GM19238 (cell line): ENCODE measurements around the gene MED7.
"Not testable (repeated sequence)": the region's sequence is repeated elsewhere in the genome, so short reads cannot be mapped to it uniquely, and the experiment has no call there.

Source experiments
- DNase-seq: peaks from one replicate; pipeline ENCODE4 v3.0.0; 2011; ENCODE audit warnings: low spot score; ENCODE audit not compliant: insufficient read length

Gene MED7, protein sequence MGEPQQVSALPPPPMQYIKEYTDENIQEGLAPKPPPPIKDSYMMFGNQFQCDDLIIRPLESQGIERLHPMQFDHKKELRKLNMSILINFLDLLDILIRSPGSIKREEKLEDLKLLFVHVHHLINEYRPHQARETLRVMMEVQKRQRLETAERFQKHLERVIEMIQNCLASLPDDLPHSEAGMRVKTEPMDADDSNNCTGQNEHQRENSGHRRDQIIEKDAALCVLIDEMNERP

GRCh38 chr5:157142317-157143126, at the start of gene MED7:
MED7 (minus strand) TSS chr5:157142865; CDS start chr5:157139431, 3,434 bp downstream.
- DNase-seq: peak; percentile 93

GRCh38 chr5:157189223-157189622, 46.6 kb upstream of the MED7 start:
- no peak for DNase-seq

GRCh38 chr5:157188270-157188669, 45.6 kb upstream of the MED7 start:
- DNase-seq: no peak

GRCh38 chr5:157187046-157187754, 44.5 kb upstream of the MED7 start:
- DNase-seq: no peak

- no peak for DNase-seq
Measured at GRCh38 chr5:157186309-157187045, 43.8 kb upstream of the MED7 start.

- DNase-seq: not testable (repeated sequence)
Measured at GRCh38 chr5:157185122-157185521, 42.5 kb upstream of the MED7 start.

GRCh38 chr5:157184117-157184670, 41.5 kb upstream of the MED7 start:
- DNase-seq: no peak

- no peak for DNase-seq
Measured at GRCh38 chr5:157182143-157182757, 39.6 kb upstream of the MED7 start.

DNA sequence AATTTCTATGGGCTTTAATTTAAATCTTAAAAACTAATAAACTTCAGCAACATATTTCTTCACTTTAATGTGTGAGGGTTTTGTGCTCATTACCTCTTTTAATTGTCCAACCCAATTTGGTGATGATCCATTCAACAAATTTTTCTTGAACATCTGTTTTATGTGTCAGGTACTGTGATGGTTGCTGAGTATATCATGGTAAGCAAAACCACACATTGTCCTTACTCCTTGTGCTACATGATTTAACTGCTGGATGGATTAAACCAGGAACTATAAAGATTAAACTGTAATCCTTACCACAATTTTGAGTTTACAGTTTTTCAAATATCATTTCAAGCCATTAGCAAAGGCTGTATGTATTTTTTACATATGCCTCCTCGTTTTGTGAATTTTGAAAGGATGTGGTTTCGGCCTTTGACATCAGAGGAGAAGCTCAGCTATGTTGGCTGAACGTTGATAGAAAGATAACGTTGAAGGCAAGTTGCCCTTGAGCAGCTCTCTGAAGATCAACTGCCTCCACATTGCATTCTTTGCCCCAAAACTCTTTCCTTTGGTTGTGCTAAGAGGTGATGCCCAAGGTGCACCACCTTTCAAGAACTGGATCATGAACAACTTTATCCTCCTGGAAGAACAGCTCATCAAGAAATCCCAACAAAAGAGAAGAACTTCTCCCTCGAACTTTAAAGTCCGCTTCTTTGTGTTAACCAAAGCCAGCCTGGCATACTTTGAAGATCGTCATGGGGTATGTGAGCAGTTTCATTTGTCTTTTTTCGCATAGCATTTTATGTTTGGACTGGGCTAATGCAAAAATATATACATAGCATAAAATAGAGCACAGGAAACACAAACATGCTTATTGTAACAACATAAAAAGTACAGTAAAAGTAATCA, 38.0 kb upstream of the MED7 start, which contains the start of gene ITK:
Gene ITK (plus strand): TSS at position 467 of the 891 bp plus-strand sequence. CDS start 138 bp downstream, at position 605.
- no peak for DNase-seq

- no peak for DNase-seq
Measured at GRCh38 chr5:157178966-157179365, 36.3 kb upstream of the MED7 start.

DNA sequence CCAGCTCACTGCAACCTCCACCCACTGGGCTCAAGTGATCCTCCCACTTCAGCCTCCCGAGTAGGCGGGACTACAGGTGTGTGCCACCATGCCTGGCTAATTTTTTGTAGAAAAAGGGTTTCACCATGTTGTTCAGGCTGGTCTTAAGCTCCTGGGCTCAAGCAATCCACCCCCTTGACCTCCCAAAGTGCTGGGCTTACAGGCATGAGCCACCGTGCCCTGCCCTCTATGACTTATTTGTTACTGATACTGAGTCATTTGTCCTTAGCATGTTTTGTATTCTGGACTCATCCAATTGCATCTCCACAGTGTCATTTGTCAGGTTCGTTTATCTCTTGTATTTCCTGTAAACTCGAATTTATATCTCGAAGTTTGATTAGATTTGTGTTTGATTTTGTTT, 35.3 kb upstream of the MED7 start:
- DNase-seq: no peak

DNA sequence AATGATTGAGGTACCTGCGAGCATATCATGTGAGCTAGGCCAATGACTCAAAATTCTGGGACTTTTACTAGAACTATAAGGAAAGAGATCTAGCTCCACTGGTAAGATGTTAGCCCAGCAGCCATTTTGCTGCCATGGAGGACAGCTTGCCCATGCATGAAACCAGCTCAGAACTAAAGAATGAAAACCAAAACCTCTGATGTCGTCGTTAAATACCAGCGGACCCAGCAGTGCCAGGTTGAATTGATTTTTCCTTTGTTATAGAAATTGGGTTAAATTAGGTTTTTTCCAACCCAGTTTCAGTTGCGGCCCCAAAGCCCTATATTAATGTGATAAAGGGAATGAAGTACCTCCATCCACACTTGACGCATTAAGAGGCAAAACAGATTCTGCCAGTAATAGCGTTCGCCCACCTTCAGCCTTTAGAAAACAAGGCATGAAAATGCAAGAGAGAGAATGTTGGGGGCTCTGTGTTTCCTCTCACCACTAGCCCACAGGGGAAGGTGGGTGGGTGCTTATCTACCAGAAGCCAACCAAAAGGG, 32.5 kb upstream of the MED7 start:
- no peak for DNase-seq

- DNase-seq: peak; percentile 45
Measured at GRCh38 chr5:157172403-157172802, 29.7 kb upstream of the MED7 start.

DNA sequence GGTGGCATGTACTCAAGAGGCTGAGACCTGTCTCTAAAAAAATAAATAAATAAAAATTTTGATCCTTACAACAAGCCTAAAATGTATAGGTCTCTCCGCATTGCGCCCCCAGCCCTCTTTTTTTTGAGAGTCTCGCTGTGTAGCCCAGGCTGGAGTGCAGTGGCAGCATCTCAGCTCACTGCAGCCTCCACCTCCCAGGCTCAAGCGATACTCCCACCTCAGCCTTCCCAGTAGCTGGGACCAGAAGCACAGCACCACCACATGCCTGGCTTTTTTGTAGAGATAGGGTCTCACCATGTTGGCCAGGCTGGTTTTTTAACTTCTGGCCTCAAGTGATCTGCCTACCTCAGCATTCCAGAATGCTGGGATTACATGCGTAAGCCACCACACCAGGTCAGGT, 25.6 kb upstream of the MED7 start:
- DNase-seq: no peak

DNA sequence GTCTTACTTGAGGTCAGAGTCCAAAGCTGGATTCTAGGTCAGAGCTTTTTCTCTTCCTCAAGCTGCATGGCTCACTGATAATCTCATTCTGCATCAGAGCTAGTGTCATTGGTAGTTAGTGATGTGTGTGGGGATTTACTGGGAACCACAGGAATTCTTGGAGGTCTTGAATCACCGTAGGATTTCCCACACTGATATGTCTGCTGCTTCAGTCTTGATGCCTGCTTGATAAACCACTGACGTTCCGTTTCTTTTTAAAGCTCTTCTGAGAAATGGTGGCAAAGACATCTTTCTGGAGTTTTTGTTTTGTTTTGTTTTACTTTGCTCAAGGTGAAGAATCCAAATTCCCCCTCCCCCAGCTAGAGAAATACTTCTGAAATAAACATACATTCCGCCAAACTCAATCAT, 24.6 kb upstream of the MED7 start:
- no peak for DNase-seq

DNA sequence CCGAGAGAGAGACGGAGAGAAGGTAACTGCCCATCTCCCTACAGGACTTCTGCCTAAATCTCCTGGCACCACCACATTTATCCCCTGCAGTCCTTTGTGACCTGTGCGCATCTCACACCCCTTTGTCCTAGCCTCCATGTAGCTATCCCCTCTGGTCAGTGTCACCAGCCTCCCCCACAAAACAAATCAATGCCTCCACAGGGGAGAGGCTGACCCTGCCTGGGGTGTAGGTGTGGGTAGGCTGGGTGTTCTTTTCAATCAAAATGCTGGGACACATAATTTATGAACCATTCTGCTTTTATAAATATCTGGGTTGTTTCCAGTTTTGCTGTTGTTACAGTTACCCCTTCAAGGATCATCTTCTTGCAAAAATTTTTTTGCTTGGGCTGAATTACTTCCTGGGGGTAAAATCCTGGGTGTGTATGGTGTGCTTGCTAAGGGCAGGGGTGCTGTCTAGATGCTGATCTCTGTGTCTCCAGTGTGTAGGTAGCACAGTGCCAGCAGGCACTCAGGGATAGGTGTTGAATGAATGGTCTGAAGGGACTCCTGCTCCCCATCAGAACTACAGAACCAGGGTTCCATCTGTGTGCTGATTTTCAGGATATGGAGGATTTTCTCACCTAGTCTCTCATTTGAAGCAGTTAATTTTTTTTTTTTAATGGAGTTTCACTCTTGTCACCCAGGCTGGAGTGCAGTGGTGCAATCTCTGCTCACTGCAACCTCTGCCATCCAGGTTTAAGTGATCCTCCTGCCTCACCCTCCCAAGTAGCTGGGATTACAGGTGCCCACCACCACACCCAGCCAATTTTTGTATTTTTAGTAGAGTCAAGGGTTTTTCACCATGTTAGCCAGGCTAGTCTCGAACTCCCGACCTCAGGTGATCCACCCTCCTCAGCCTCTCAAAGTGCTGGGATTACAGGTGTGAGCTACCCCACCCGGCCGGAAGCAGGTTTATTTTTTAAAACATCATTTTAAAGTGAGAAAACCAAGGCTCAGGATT, 23.8 kb upstream of the MED7 start, which contains the start of gene GARIN3:
Gene GARIN3 (minus strand): TSS at position 51 of the 1,000 bp plus-strand sequence. CDS start 96 bp downstream, outside the sequence.
- DNase-seq: no peak

DNA sequence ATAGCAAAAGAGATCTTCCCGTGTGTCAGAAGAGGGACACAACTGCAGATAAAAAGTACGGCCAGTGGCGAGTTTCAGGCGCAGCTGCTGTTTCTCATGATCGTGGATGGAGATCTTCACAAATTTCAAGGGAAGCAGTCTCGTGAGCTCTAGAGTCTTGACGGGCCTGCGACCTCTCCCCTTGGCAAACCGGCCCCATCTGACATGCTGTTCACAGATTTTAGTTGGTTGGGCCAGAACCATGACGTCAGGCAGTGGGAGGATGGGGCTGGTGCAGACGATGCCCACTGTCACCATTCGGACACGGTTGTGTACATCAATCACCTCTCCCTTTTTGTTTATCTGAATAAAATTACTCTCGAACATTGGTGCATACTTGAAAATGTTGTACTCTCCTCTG, 23.0 kb upstream of the MED7 start:
- no peak for DNase-seq

DNA sequence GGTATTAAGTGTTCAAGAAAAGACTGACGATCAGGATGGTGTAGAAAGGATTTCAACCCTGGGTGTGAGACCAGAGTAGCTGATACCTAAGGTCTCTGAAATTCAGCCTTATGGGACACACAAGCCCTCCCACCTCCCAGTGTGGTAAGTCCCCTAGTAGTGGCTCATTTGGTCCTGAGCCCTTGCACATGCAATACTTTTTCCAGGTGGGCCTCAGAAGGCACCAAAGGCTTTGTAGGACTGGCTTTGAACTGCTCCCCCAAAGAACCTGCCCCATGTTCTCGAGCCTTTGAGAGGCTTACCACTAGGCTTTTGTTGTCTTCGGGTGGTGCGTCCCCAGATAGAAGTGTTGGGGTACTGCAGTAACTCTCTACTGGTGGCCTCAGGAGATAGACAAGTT, 22.6 kb upstream of the MED7 start:
- DNase-seq: no peak
